Measurements from ENCODE around the gene SEMA3F. TPM values are rescaled to one million over a fixed set of nuclear protein-coding genes. Genes with fewer than 3 reads are reported as not detected.
A peak's percentile ranks its signal among the peaks of the same experiment; 100 is the strongest.

The SEMA3F gene
- total RNA-seq, 4 donors from 2014 or later, result 11.9 to 46.5 (median 23.3) TPM

GRCh38 chr3:50231581-50231980, 76.5 kb downstream of the SEMA3F start:
- TF ChIP-seq EP300 (IDR thresholded peaks at IDR 0.05), result no peak
- TF ChIP-seq CTCF (IDR thresholded peaks at IDR 0.05), result no peak
- no peak for TF ChIP-seq POLR2AphosphoS5 (IDR thresholded peaks at IDR 0.05)
- no peak for TF ChIP-seq POLR2A (IDR thresholded peaks at IDR 0.05; ENCODE audit: low read depth)
- no peak overlapping the region for H3K27ac ChIP-seq (replicated peaks in 1 of 4)
- no peaks in the 10 kb centered on the region for H3K27me3 ChIP-seq
- 76% methylated on average over 5 of the region's 5 CpGs for WGBS
- H3K4me3 ChIP-seq, result no peak overlapping the region
- H3K4me1 ChIP-seq, result peaks cover 22 to 32% (median 29%) of the 10 kb centered on the region in 4 donors
- no peaks in the 10 kb centered on the region for H3K36me3 ChIP-seq
- no peak for DNase-seq (ENCODE audit: extremely low spot score)
- no peaks in the 10 kb centered on the region for H3K9me3 ChIP-seq
- intact Hi-C loops (cut with DNase I), result no loop called here

- no peak for DNase-seq (ENCODE audit: extremely low spot score)
- intact Hi-C loops (cut with DNase I), result no loop called here
- Histone ChIP-seq H3K27ac (replicated peaks in 1 of 4) (no peak overlapping the region), H3K4me1 (peaks cover 20 to 30% (median 28%) of the 10 kb centered on the region in 4 donors), H3K27me3 (no peaks in the 10 kb centered on the region), H3K9me3 (no peaks in the 10 kb centered on the region), H3K4me3 (no peak overlapping the region), H3K36me3 (no peaks in the 10 kb centered on the region)
- 82% methylated on average over 3 of the region's 3 CpGs for WGBS
- TF ChIP-seq CTCF (IDR thresholded peaks at IDR 0.05), result no peak
- no peak for TF ChIP-seq POLR2A (IDR thresholded peaks at IDR 0.05; ENCODE audit: low read depth)
- no peak for TF ChIP-seq POLR2AphosphoS5 (IDR thresholded peaks at IDR 0.05)
- no peak for TF ChIP-seq EP300 (IDR thresholded peaks at IDR 0.05)
Observed at GRCh38 chr3:50232303-50232702, 77.2 kb downstream of the SEMA3F start.

- H3K4me3 ChIP-seq, result no peak overlapping the region
- DNase-seq (ENCODE audit: extremely low spot score), result no peak
- intact Hi-C loops (cut with DNase I), result no loop called here
- H3K27me3 ChIP-seq, result no peaks in the 10 kb centered on the region
- no peak overlapping the region for H3K27ac ChIP-seq (replicated peaks in 1 of 4)
- H3K9me3 ChIP-seq, result no peaks in the 10 kb centered on the region
- 89% methylated on average over 4 of the region's 4 CpGs for WGBS
- peaks cover 17 to 33% (median 30%) of the 10 kb centered on the region in 4 donors for H3K4me1 ChIP-seq
- no peaks in the 10 kb centered on the region for H3K36me3 ChIP-seq
- TF ChIP-seq POLR2A (IDR thresholded peaks at IDR 0.05; ENCODE audit: low read depth) (no peak), CTCF (IDR thresholded peaks at IDR 0.05) (no peak), POLR2AphosphoS5 (IDR thresholded peaks at IDR 0.05) (no peak), EP300 (IDR thresholded peaks at IDR 0.05) (no peak)
Observed at GRCh38 chr3:50233176-50233575, 78.1 kb downstream of the SEMA3F start.

GRCh38 chr3:50235716-50236483, 80.8 kb downstream of the SEMA3F start, which contains the start of gene GNAI2:
TSS of gene GNAI2 (plus strand) at chr3:50236204. CDS start at chr3:50236336, 132 bp downstream.
- WGBS, result 1% methylated on average over 43 of the region's 75 CpGs
- no peak for TF ChIP-seq CTCF (IDR thresholded peaks at IDR 0.05)
- TF ChIP-seq EP300 (IDR thresholded peaks at IDR 0.05), result no peak
- peak; percentile 86 to 97 for TF ChIP-seq POLR2AphosphoS5 (IDR thresholded peaks at IDR 0.05)
- peak; percentile 85 for TF ChIP-seq POLR2A (IDR thresholded peaks at IDR 0.05; ENCODE audit: low read depth)
- H3K36me3 ChIP-seq, result peaks cover 0 to 11% (median 4%) of the 10 kb centered on the region in 4 donors
- H3K27me3 ChIP-seq, result no peaks in the 10 kb centered on the region
- H3K27ac ChIP-seq (replicated peaks in 1 of 4), result peak within 1 kb of the TSS; percentile 88 to 92 (median 90)
- peaks cover 44 to 56% (median 52%) of the 10 kb centered on the region in 4 donors for H3K4me1 ChIP-seq
- intact Hi-C loops (cut with DNase I), result no loop called here
- no peaks in the 10 kb centered on the region for H3K9me3 ChIP-seq
- peak within 1 kb of the TSS; percentile 64 to 94 (median 80) for H3K4me3 ChIP-seq
- DNase-seq (ENCODE audit: extremely low spot score), result peak; percentile 100
